SK-N-SH treated with all-trans-retinoic acid at 6 μM for 48 hours (cell line): ENCODE measurements around the gene KRT72.

ENCODE experiments used
- ATAC-seq: fragments of 200-7000 bp; cut with Tn5 transposase; 3 replicates; pipeline ENCODE4 v1.9.1; 2020; ENCODE audit warnings: mild to moderate bottlenecking, moderate library complexity
- ARNTL ChIP-seq: fragments of 450-650 bp; formaldehyde crosslinking; IDR thresholded peaks from 2 replicates; pipeline ENCODE4 v1.5.0; 2020; ENCODE audit warnings: low read depth, mild to moderate bottlenecking, moderate library complexity, borderline replicate concordance
- BACH2 ChIP-seq: fragments of 250-450 bp; sonication (Bioruptor Pico); IDR thresholded peaks from 2 replicates; pipeline ENCODE4 v1.9.0; 2021; ENCODE audit warnings: mild to moderate bottlenecking, borderline replicate concordance
- CREB5 ChIP-seq: fragments of 250-450 bp; sonication (Bioruptor Pico); IDR thresholded peaks from 2 replicates; pipeline ENCODE4 v1.5.1; 2020; ENCODE audit warnings: low read depth, mild to moderate bottlenecking, moderate library complexity
- CSDC2 ChIP-seq: fragments of 250-450 bp; sonication (Bioruptor Pico); IDR thresholded peaks from 2 replicates; pipeline ENCODE4 v1.5.0; 2020; ENCODE audit warnings: mild to moderate bottlenecking, moderate library complexity
- ESRRG ChIP-seq: fragments of 250-450 bp; sonication (Bioruptor Pico); IDR thresholded peaks from 2 replicates; pipeline ENCODE4 v1.6.1; 2021; ENCODE audit warnings: mild to moderate bottlenecking
- GLIS3 ChIP-seq: fragments of 250-450 bp; sonication (Bioruptor Pico); IDR thresholded peaks from 2 replicates; pipeline ENCODE4 v1.5.0; 2020; ENCODE audit warnings: mild to moderate bottlenecking, moderate library complexity
- ISL1 ChIP-seq: fragments of 250-450 bp; sonication (Bioruptor Pico); IDR thresholded peaks from 2 replicates; pipeline ENCODE4 v2.1.2; 2022; ENCODE audit warnings: mild to moderate bottlenecking, moderate library complexity
- OSR1 ChIP-seq: fragments of 250-450 bp; sonication (Bioruptor Pico); IDR thresholded peaks from 2 replicates; pipeline ENCODE4 v1.8.0; 2022; ENCODE audit warnings: moderate library complexity, mild to moderate bottlenecking, inconsistent platforms
- PATZ1 ChIP-seq: fragments of 250-450 bp; sonication (Bioruptor Pico); IDR thresholded peaks from 2 replicates; pipeline ENCODE4 v1.8.0; 2020; ENCODE audit warnings: mild to moderate bottlenecking, moderate library complexity, borderline replicate concordance
- PPARA ChIP-seq: fragments of 250-450 bp; sonication (Bioruptor Pico); IDR thresholded peaks from 2 replicates; pipeline ENCODE4 v1.5.0; 2020; ENCODE audit warnings: mild to moderate bottlenecking, borderline replicate concordance
- RARB ChIP-seq: fragments of 250-450 bp; sonication (Bioruptor Pico); IDR thresholded peaks from 2 replicates; pipeline ENCODE4 v1.8.0; 2021; ENCODE audit warnings: mild to moderate bottlenecking, moderate library complexity
- SNAI2 ChIP-seq: fragments of 250-450 bp; sonication (Bioruptor Pico); IDR thresholded peaks from 2 replicates; pipeline ENCODE4 v1.5.0; 2020; ENCODE audit warnings: mild to moderate bottlenecking, moderate library complexity
- TCF4 ChIP-seq: fragments of 250-450 bp; sonication (Bioruptor Pico); IDR thresholded peaks from 2 replicates; pipeline ENCODE4 v1.8.0; 2021; ENCODE audit warnings: mild to moderate bottlenecking, moderate library complexity, borderline replicate concordance
- TOX ChIP-seq: fragments of 250-450 bp; sonication (Bioruptor Pico); IDR thresholded peaks from 2 replicates; pipeline ENCODE4 v1.8.0; 2021; ENCODE audit warnings: mild to moderate bottlenecking, moderate library complexity, borderline replicate concordance
- ZC3H10 ChIP-seq: fragments of 250-450 bp; sonication (Bioruptor Pico); IDR thresholded peaks from 2 replicates; pipeline ENCODE4 v1.5.1; 2021; ENCODE audit warnings: mild to moderate bottlenecking, moderate library complexity
- ZFP3 ChIP-seq: fragments of 250-450 bp; sonication (Bioruptor Pico); IDR thresholded peaks from 2 replicates; pipeline ENCODE4 v1.5.0; 2020; ENCODE audit warnings: mild to moderate bottlenecking, moderate library complexity
- ZFP30 ChIP-seq: fragments of 450-650 bp; formaldehyde crosslinking; IDR thresholded peaks from 2 replicates; pipeline ENCODE4 v1.5.0; 2022; ENCODE audit warnings: mild to moderate bottlenecking, moderate library complexity
- ZNF565 ChIP-seq: fragments of 450-650 bp; formaldehyde crosslinking; conservative IDR thresholded peaks from 2 replicates; pipeline ENCODE4 v1.5.0; 2020; ENCODE audit warnings: low read depth, mild to moderate bottlenecking, moderate library complexity
- ZNF70 ChIP-seq: fragments of 450-650 bp; formaldehyde crosslinking; IDR thresholded peaks from 2 replicates; pipeline ENCODE4 v1.5.0; 2020; ENCODE audit warnings: mild to moderate bottlenecking, moderate library complexity
- ZNF8 ChIP-seq: fragments of 450-650 bp; formaldehyde crosslinking; IDR thresholded peaks from 2 replicates; pipeline ENCODE4 v1.5.0; 2020; ENCODE audit warnings: mild to moderate bottlenecking, moderate library complexity
- TF ChIP-seq, protein P1 (sequence below): fragments of 250-450 bp; sonication (Bioruptor Pico); IDR thresholded peaks from 2 replicates; pipeline ENCODE4 v1.8.0; 2021; ENCODE audit warnings: low read depth, mild to moderate bottlenecking, moderate library complexity, borderline replicate concordance
- TF ChIP-seq, protein P2 (sequence below): fragments of 250-450 bp; sonication (Bioruptor Pico); IDR thresholded peaks from 2 replicates; pipeline ENCODE4 v1.5.1; 2021; ENCODE audit warnings: mild to moderate bottlenecking, moderate library complexity

KRT72 gene

DNA sequence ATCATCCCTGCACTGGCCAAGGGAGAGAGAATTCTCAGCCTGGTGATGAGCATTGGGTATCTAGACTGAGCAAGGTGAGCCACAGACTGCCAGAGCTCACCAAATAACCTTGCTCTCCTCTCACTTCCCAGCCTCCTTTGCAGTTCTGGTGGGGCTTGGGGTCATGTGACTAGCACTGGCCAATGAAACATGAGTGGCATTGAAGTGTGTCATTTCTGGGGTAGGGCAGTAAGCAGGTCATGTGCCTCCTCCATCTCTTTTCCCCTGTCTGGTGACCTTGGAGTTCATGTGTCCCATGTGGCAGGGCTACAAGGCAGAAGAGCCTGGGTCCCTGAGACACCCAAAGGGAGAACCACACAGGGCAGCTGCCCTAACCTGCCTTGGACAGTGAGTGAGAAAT lies 3.6 kb upstream of the KRT72 start:
- ATAC-seq: no peak
- TF ChIP-seq CSDC2 (CRISPR knock-in tag) (no peak), ESRRG (CRISPR knock-in tag) (no peak), ZNF8 (CRISPR knock-in tag) (no peak), ZNF70 (CRISPR knock-in tag) (no peak), TOX (CRISPR knock-in tag) (no peak), ARNTL (CRISPR knock-in tag) (no peak), PATZ1 (CRISPR knock-in tag) (no peak), TCF4 (no peak), ZFP30 (CRISPR knock-in tag) (no peak), ZFP3 (no peak), CREB5 (CRISPR knock-in tag) (no peak)

- TF ChIP-seq ZNF8 (CRISPR knock-in tag): no peak
- no peak for TF ChIP-seq SNAI2 (CRISPR knock-in tag)
- TF ChIP-seq ZFP30 (CRISPR knock-in tag): no peak
- TF ChIP-seq CSDC2 (CRISPR knock-in tag): no peak
- TF ChIP-seq PATZ1 (CRISPR knock-in tag): no peak
- TF ChIP-seq TCF4: no peak
- no peak for TF ChIP-seq ZC3H10 (CRISPR knock-in tag)
- TF ChIP-seq OSR1 (CRISPR knock-in tag): no peak
- no peak for TF ChIP-seq GLIS3 (CRISPR knock-in tag)
- no peak for ATAC-seq
Observed at GRCh38 chr12:52603314-52603713, 2.1 kb upstream of the KRT72 start.

GRCh38 chr12:52602552-52602951 lies 1.3 kb upstream of the KRT72 start:
- TF ChIP-seq ISL1 (CRISPR knock-in tag) (no peak), TCF4 (no peak), TOX (CRISPR knock-in tag) (no peak), PPARA (CRISPR knock-in tag) (no peak), GLIS3 (CRISPR knock-in tag) (no peak), ZNF70 (CRISPR knock-in tag) (no peak), BACH2 (CRISPR knock-in tag) (no peak), RARB (CRISPR knock-in tag) (no peak), ARNTL (CRISPR knock-in tag) (no peak), PATZ1 (CRISPR knock-in tag) (no peak), SNAI2 (CRISPR knock-in tag) (no peak), ZNF8 (CRISPR knock-in tag) (no peak)
- TF ChIP-seq, protein P1, sequence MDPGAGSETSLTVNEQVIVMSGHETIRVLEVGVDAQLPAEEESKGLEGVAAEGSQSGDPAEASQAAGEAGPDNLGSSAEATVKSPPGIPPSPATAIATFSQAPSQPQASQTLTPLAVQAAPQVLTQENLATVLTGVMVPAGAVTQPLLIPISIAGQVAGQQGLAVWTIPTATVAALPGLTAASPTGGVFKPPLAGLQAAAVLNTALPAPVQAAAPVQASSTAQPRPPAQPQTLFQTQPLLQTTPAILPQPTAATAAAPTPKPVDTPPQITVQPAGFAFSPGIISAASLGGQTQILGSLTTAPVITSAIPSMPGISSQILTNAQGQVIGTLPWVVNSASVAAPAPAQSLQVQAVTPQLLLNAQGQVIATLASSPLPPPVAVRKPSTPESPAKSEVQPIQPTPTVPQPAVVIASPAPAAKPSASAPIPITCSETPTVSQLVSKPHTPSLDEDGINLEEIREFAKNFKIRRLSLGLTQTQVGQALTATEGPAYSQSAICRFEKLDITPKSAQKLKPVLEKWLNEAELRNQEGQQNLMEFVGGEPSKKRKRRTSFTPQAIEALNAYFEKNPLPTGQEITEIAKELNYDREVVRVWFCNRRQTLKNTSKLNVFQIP (CRISPR knock-in tag): no peak

GRCh38 chr12:52601671-52602070 lies 408 bp upstream of the KRT72 start:
- TF ChIP-seq ZNF70 (CRISPR knock-in tag): no peak
- no peak for TF ChIP-seq ZNF565 (CRISPR knock-in tag)
- TF ChIP-seq, protein P2, sequence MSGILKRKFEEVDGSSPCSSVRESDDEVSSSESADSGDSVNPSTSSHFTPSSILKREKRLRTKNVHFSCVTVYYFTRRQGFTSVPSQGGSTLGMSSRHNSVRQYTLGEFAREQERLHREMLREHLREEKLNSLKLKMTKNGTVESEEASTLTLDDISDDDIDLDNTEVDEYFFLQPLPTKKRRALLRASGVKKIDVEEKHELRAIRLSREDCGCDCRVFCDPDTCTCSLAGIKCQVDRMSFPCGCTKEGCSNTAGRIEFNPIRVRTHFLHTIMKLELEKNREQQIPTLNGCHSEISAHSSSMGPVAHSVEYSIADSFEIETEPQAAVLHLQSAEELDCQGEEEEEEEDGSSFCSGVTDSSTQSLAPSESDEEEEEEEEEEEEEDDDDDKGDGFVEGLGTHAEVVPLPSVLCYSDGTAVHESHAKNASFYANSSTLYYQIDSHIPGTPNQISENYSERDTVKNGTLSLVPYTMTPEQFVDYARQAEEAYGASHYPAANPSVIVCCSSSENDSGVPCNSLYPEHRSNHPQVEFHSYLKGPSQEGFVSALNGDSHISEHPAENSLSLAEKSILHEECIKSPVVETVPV (CRISPR knock-in tag): no peak
- no peak for TF ChIP-seq CSDC2 (CRISPR knock-in tag)
- TF ChIP-seq ZFP30 (CRISPR knock-in tag): no peak
- TF ChIP-seq BACH2 (CRISPR knock-in tag): no peak

More at GRCh38 chr12:52602552-52602951, 1.3 kb upstream of the KRT72 start:
- no peak for ATAC-seq

More at GRCh38 chr12:52601671-52602070, 408 bp upstream of the KRT72 start:
- no peak for ATAC-seq
